ENCODE measurements around the gene JAGN1. TPM values are rescaled to one million over a fixed set of nuclear protein-coding genes. Genes with fewer than 3 reads are reported as not detected.
"Not testable (repeated sequence)": the region's sequence is repeated elsewhere in the genome, so short reads cannot be mapped to it uniquely, and the experiment has no call there.

Gene JAGN1
- total RNA-seq, 1 experiment from 2014 or later = 49.7 TPM

DNA sequence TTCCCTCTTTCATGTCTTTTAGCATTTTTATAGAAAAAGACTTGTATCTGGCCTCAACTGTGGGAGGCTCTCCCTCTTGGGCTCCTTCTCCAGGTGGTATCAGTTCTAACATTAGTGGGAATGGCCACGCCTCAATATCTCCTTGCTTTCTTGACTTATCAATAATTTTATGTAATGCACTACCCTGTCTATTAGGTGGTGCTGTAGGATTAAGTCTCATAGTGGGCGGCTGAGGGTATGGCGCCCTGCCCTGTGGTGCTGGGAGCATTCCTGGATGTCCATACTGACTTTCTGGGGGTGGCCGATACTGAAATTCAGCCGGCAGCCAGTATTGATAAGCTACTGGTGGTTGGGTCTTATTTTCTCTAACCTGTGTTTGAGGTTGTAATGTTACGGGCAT, 37.9 kb upstream of the JAGN1 start:
- no peaks in the 10 kb centered on the region for H3K36me3 Mint-ChIP-seq (ENCODE audit: insufficient read depth, unreplicated experiment)
- CTCF ChIA-PET = interaction anchor here (0.6 to 4.5 kb wide), 8 partner anchors 12 to 94 kb away, joined by 3 to 31 read pairs (median 4); partner anchors contain the start of gene TADA3
- H3K27me3 Mint-ChIP-seq (ENCODE audit: insufficient read depth, unreplicated experiment) = no peaks in the 10 kb centered on the region
- no peak for TF ChIP-seq CTCF (IDR thresholded peaks at IDR 0.05; ENCODE audit: unreplicated experiment)
- no peak for DNase-seq (ENCODE audit: unreplicated experiment)
- peak overlapping the region; percentile 49 for H3K27ac Mint-ChIP-seq (ENCODE audit: low read depth, unreplicated experiment)
- H3K4me3 Mint-ChIP-seq (ENCODE audit: unreplicated experiment) = no peak overlapping the region
- intact Hi-C loops (cut with micrococcal nuclease) = no loop called here
- H3K4me1 Mint-ChIP-seq (ENCODE audit: insufficient read depth, unreplicated experiment) = peaks cover 35% of the 10 kb centered on the region
- POLR2A ChIA-PET = interaction anchor here (0.8 to 3.6 kb wide), 14 partner anchors 9 to 173 kb away, joined by 3 to 22 read pairs (median 6); partner anchors contain the start of genes CRELD1, IL17RC and RPUSD3
- no TSS peak for BruUV-seq (replicated peaks)
- no peaks in the 10 kb centered on the region for H3K9me3 Mint-ChIP-seq (ENCODE audit: unreplicated experiment)

- ChIA-PET CTCF (interaction anchor here (0.8 kb wide), 1 partner anchor 15 kb away, joined by 3 read pairs; no protein-coding TSS in a partner anchor), POLR2A (interaction anchor here (0.8 to 1.2 kb wide), 2 partner anchors 37 to 88 kb away, joined by 3 to 4 read pairs; partner anchors contain the start of gene JAGN1)
- BruUV-seq (replicated peaks); DNase-seq (ENCODE audit: unreplicated experiment); H3K9me3 Mint-ChIP-seq (ENCODE audit: unreplicated experiment); H3K4me3 Mint-ChIP-seq (ENCODE audit: unreplicated experiment); H3K36me3 Mint-ChIP-seq (ENCODE audit: insufficient read depth, unreplicated experiment); intact Hi-C loops (cut with micrococcal nuclease); H3K27ac Mint-ChIP-seq (ENCODE audit: low read depth, unreplicated experiment); H3K27me3 Mint-ChIP-seq (ENCODE audit: insufficient read depth, unreplicated experiment): not testable (repeated sequence)
- peaks cover 28% of the 10 kb centered on the region for H3K4me1 Mint-ChIP-seq (ENCODE audit: insufficient read depth, unreplicated experiment)
Observed at GRCh38 chr3:9854291-9854940, 36.0 kb upstream of the JAGN1 start.

- H3K4me3 Mint-ChIP-seq (ENCODE audit: unreplicated experiment) = no peak overlapping the region
- H3K4me1 Mint-ChIP-seq (ENCODE audit: insufficient read depth, unreplicated experiment) = peaks cover 27% of the 10 kb centered on the region
- ChIA-PET CTCF (interaction anchor here (0.6 to 0.7 kb wide), 2 partner anchors 77 to 329 kb away, joined by 6 read pairs; no protein-coding TSS in a partner anchor), POLR2A (no interaction called here)
- TF ChIP-seq CTCF (IDR thresholded peaks at IDR 0.05; ENCODE audit: unreplicated experiment) = no peak
- BruUV-seq (replicated peaks) = no TSS peak
- H3K36me3 Mint-ChIP-seq (ENCODE audit: insufficient read depth, unreplicated experiment) = no peaks in the 10 kb centered on the region
- no peak overlapping the region for H3K27ac Mint-ChIP-seq (ENCODE audit: low read depth, unreplicated experiment)
- no peaks in the 10 kb centered on the region for H3K27me3 Mint-ChIP-seq (ENCODE audit: insufficient read depth, unreplicated experiment)
- DNase-seq (ENCODE audit: unreplicated experiment) = no peak
- H3K9me3 Mint-ChIP-seq (ENCODE audit: unreplicated experiment) = no peaks in the 10 kb centered on the region
- intact Hi-C loops (cut with micrococcal nuclease) = no loop called here
Observed at GRCh38 chr3:9855594-9855993, 34.8 kb upstream of the JAGN1 start.

GRCh38 chr3:9859530-9860025, 30.8 kb upstream of the JAGN1 start:
- intact Hi-C loops (cut with micrococcal nuclease) = no loop called here
- no peak overlapping the region for H3K27ac Mint-ChIP-seq (ENCODE audit: low read depth, unreplicated experiment)
- H3K27me3 Mint-ChIP-seq (ENCODE audit: insufficient read depth, unreplicated experiment) = no peaks in the 10 kb centered on the region
- BruUV-seq (replicated peaks) = no TSS peak
- H3K9me3 Mint-ChIP-seq (ENCODE audit: unreplicated experiment) = no peaks in the 10 kb centered on the region
- H3K4me1 Mint-ChIP-seq (ENCODE audit: insufficient read depth, unreplicated experiment) = peaks cover 5% of the 10 kb centered on the region
- CTCF ChIA-PET = no interaction called here
- H3K4me3 Mint-ChIP-seq (ENCODE audit: unreplicated experiment) = no peak overlapping the region
- TF ChIP-seq CTCF (IDR thresholded peaks at IDR 0.05; ENCODE audit: unreplicated experiment) = no peak
- DNase-seq (ENCODE audit: unreplicated experiment) = no peak
- POLR2A ChIA-PET = interaction anchor here (0.9 kb wide), 1 partner anchor 31 kb away, joined by 3 read pairs; the partner anchor contains the start of gene JAGN1
- H3K36me3 Mint-ChIP-seq (ENCODE audit: insufficient read depth, unreplicated experiment) = no peaks in the 10 kb centered on the region
